Epithelial cell of esophagus (primary cell): Measurements from ENCODE around the gene VAV1.
"Not testable (repeated sequence)": the region's sequence is repeated elsewhere in the genome, so short reads cannot be mapped to it uniquely, and the experiment has no call there.

Experiments used
- DNase-seq: peaks from one replicate; pipeline ENCODE4 v3.0.0; 2010; ENCODE audit warnings: low read depth
- H3K4me3 ChIP-seq: 2 replicates; pipeline ENCODE4 v1.5.1; 2011; ENCODE audit warnings: mild to moderate bottlenecking, low read length, control low read depth
- CTCF ChIP-seq: IDR thresholded peaks from 2 replicates; pipeline ENCODE4 v1.5.1; 2011; ENCODE audit warnings: low read depth, mild to moderate bottlenecking, low read length, control low read depth, inconsistent platforms; ENCODE audit not compliant: insufficient read depth; ENCODE audit errors: missing control alignments

The VAV1 gene

GRCh38 chr19:6793973-6794372 is 21.5 kb downstream of the VAV1 start:
- no peak for TF ChIP-seq CTCF
- no peak overlapping the region for H3K4me3 ChIP-seq
- DNase-seq: no peak

- no peak for TF ChIP-seq CTCF
- DNase-seq: no peak
These were observed 22.4 kb downstream of the VAV1 start for GRCh38 chr19:6794686-6795431.

GRCh38 chr19:6796278-6796677 is 23.8 kb downstream of the VAV1 start:
- no peak for DNase-seq
- TF ChIP-seq CTCF: no peak
- no peak overlapping the region for H3K4me3 ChIP-seq

More at GRCh38 chr19:6794686-6795431, 22.4 kb downstream of the VAV1 start:
- no peak overlapping the region for H3K4me3 ChIP-seq

GRCh38 chr19:6797646-6798045 is 25.1 kb downstream of the VAV1 start:
- H3K4me3 ChIP-seq: no peak overlapping the region
- peak; percentile 29 for DNase-seq
- TF ChIP-seq CTCF: no peak

GRCh38 chr19:6800160-6800790 is 27.8 kb downstream of the VAV1 start:
- DNase-seq, H3K4me3 ChIP-seq: not testable (repeated sequence)

GRCh38 chr19:6800991-6801484 is 28.5 kb downstream of the VAV1 start:
- TF ChIP-seq CTCF: no peak
- peak; percentile 98 for DNase-seq
- H3K4me3 ChIP-seq: peak overlapping the region; percentile 1

GRCh38 chr19:6801485-6802086 is 29.1 kb downstream of the VAV1 start:
- no peak for TF ChIP-seq CTCF
- DNase-seq: peak; percentile 34
- H3K4me3 ChIP-seq: peak overlapping the region; percentile 1
